ENCODE data around the gene DNAL4.

DNAL4 gene

DNA sequence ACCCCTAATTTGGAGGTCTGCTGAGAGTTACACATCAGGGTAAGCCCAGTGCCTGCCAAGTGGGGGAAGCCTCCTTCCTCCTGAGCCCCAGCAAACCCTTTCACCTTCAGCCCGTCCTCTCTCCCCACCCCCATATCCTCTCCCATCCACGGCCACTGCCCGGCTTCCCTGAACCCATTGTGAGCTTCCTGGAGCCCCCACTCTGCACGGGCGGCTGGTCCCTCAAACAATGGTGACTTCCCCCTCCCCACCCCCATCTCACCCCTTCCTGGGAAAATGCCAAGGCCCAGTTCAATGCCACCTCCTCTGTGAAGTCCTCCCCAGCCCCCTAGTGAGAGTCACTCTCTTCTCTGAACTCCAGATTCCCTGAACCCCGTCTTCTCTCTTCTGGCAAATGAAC lies 17.9 kb downstream of the DNAL4 start:
- DNase-seq (ENCODE audit: low read depth) = no peak
- no peak overlapping the region for H3K4me3 ChIP-seq (ENCODE audit: low read depth, low read length)
- in situ Hi-C loops (cut with HindIII; ENCODE audit: low sequenced_read_pairs) = no loop called here
- TF ChIP-seq, protein P1, sequence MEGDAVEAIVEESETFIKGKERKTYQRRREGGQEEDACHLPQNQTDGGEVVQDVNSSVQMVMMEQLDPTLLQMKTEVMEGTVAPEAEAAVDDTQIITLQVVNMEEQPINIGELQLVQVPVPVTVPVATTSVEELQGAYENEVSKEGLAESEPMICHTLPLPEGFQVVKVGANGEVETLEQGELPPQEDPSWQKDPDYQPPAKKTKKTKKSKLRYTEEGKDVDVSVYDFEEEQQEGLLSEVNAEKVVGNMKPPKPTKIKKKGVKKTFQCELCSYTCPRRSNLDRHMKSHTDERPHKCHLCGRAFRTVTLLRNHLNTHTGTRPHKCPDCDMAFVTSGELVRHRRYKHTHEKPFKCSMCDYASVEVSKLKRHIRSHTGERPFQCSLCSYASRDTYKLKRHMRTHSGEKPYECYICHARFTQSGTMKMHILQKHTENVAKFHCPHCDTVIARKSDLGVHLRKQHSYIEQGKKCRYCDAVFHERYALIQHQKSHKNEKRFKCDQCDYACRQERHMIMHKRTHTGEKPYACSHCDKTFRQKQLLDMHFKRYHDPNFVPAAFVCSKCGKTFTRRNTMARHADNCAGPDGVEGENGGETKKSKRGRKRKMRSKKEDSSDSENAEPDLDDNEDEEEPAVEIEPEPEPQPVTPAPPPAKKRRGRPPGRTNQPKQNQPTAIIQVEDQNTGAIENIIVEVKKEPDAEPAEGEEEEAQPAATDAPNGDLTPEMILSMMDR (IDR thresholded peaks at IDR 0.05; ENCODE audit: low read depth, low read length, missing control alignments) = no peak

DNA sequence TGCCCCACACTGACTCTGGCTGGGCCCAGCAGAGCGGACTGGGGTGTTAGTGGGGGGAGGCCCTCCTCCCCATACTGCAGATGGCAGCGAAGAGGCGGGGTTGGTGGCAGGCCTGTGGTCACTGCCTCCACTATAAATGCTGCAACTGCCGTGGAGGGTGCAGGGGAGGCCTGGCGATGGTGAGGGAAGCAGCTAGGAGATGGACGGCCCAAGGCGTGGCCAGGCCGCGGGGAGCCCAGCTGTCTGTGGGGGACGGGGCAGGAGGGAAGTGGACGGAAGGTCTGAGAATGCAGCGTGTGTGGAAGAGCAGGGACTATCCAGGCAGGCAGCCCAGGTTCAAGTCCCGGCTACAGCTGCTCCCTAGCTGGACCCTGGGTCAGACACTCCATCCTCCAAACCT lies 18.3 kb downstream of the DNAL4 start:
- in situ Hi-C loops (cut with HindIII; ENCODE audit: low sequenced_read_pairs) = no loop called here
- no peak overlapping the region for H3K4me3 ChIP-seq (ENCODE audit: low read depth, low read length)
- no peak for DNase-seq (ENCODE audit: low read depth)
- TF ChIP-seq, protein P1 (IDR thresholded peaks at IDR 0.05; ENCODE audit: low read depth, low read length, missing control alignments) = no peak

DNA sequence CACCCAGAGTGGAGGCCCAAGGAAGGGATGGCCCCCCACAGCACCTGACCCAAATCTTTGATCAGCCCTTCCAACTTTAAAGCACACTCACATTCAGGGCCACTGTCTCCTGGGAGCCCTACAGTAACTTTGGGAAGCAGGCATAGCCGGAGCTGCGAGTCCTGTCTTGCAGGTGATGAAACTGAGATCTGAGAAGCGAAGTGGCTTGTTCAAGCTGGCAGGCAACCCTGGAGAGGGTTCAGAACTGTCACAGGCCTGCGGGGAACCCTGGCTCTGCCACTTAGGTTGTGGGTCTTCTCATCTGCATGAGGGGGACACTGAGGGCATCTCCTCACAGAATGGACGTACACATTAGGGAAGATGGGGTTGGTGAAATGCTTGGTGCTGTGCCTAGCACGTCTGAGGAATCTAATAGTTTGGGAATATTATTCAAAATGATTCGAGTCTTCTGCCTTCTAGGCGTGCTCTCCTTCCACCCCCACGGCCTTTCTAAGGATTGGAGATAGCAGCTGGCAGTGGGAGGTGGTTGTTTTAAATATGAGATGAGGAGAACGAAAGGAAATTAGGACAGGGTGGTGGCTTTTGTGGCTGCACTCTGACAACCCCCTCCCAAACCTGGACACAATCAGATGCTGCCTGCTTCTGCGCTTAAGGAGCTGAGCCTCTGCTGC lies 19.3 kb downstream of the DNAL4 start:
- TF ChIP-seq, protein P1 (IDR thresholded peaks at IDR 0.05; ENCODE audit: low read depth, low read length, missing control alignments) = no peak
- in situ Hi-C loops (cut with HindIII; ENCODE audit: low sequenced_read_pairs) = no loop called here
- no peak for DNase-seq (ENCODE audit: low read depth)
- no peak overlapping the region for H3K4me3 ChIP-seq (ENCODE audit: low read depth, low read length)

DNA sequence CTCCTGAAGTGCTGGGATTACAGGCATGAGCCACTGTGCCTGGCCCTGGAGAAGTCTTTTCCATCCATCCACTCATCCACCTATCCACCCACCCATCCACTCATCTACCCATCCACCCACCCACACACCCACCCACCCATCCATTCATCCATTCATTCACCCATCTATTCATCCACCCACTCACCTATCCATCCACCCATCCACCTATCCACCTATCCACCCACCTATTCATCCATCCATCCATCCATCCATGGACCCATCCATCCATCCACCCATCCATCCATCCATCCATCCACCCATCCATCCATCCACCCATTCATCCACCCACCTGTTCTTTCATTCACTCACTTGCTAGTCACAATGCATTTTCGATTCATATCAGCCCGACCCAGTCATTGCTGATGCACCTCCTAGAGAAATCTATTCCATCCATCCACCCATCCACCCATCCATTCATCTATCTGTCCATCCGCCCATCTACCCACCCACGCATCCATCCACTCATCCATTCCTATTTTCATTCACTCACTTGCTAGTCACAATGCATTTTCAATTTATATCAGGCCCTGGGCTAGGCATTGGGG lies 20.5 kb downstream of the DNAL4 start:
- no peak overlapping the region for H3K4me3 ChIP-seq (ENCODE audit: low read depth, low read length)
- no peak for DNase-seq (ENCODE audit: low read depth)
- TF ChIP-seq, protein P1 (IDR thresholded peaks at IDR 0.05; ENCODE audit: low read depth, low read length, missing control alignments) = no peak
- in situ Hi-C loops (cut with HindIII; ENCODE audit: low sequenced_read_pairs) = no loop called here

DNA sequence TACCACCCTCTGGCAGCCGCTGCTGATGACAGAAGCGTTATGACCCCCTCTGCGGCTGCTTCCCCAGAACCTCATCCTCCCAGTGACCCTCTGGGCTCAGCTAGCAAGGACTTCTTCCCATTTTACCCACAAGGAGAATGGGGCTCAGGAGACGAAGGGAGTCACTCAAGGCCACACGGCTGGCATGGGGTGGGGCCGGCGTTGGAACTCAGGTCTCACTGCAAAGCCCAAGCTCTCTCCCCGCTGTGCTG lies 21.4 kb downstream of the DNAL4 start:
- DNase-seq (ENCODE audit: low read depth) = no peak
- TF ChIP-seq, protein P1 (IDR thresholded peaks at IDR 0.05; ENCODE audit: low read depth, low read length, missing control alignments) = no peak
- in situ Hi-C loops (cut with HindIII; ENCODE audit: low sequenced_read_pairs) = no loop called here
- H3K4me3 ChIP-seq (ENCODE audit: low read depth, low read length) = no peak overlapping the region

DNA sequence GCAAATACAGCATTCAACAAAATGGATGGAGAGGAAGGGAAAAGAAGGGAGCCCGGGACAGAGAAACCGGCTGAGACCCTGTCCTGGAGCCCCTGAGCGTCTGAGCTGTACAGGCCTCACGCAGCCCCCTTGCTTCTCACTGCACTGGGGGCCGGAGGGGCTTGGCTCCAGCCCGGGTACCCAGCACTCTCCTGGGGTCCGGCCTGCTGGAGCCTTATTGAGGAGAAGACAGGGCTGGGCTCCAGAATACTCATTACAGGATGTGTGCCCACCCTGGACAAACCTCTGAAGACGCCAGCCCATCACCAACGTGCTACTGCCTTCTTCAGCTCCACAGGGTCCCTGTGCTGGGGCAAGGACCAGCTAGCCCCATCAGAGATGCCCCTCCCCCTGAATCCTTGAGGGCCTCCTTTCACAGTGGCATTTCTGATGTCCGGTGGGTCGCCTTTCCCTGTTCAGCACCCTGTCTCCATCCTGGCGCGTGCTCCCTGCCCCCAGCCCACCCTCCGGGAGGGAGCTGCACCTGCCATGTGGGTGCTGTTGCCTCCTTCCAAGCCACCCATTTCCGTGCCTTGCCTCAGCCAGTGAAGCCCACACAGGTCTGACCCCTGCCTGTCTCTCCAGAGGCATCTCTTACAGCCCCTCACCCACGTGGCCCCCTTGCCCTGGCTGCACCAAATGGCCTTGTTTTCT lies 23.5 kb downstream of the DNAL4 start:
- in situ Hi-C loops (cut with HindIII; ENCODE audit: low sequenced_read_pairs) = no loop called here

More for the DNA sequence above, 23.5 kb downstream of the DNAL4 start:
- DNase-seq (ENCODE audit: low read depth) = no peak
- TF ChIP-seq, protein P1 (IDR thresholded peaks at IDR 0.05; ENCODE audit: low read depth, low read length, missing control alignments) = no peak
- no peak overlapping the region for H3K4me3 ChIP-seq (ENCODE audit: low read depth, low read length)
